Measurements from ENCODE around the gene RCC1.
"Not testable (repeated sequence)": the region's sequence is repeated elsewhere in the genome, so short reads cannot be mapped to it uniquely, and the experiment has no call there.

Gene RCC1

GRCh38 chr1:28518745-28519341 lies 13.0 kb downstream of the RCC1 start:
- peak overlapping the region; percentile 80 for H3K27ac ChIP-seq (ENCODE audit: low read length)
- H4K20me1 ChIP-seq (ENCODE audit: insufficient read depth, low read length) = peaks cover 27% of the 10 kb centered on the region; the same call in 1 of the 2 replicates
- H3K4me1 ChIP-seq (ENCODE audit: insufficient read depth, low read length) = peaks cover 39% of the 10 kb centered on the region
- peak overlapping the region; percentile 89 for H3K4me2 ChIP-seq (ENCODE audit: insufficient read depth, low read length)
- peaks cover 60% of the 10 kb centered on the region for H3K79me2 ChIP-seq (ENCODE audit: insufficient read depth, low read length)
- H3K9ac ChIP-seq (ENCODE audit: low read depth, low read length) = peak overlapping the region; percentile 86
- no peaks in the 10 kb centered on the region for H3K9me3 ChIP-seq (ENCODE audit: insufficient read depth, low read length, severe bottlenecking)
- H3K27me3 ChIP-seq (ENCODE audit: insufficient read depth, low read length, poor library complexity) = no peaks in the 10 kb centered on the region
- peaks cover 24% of the 10 kb centered on the region for H3K36me3 ChIP-seq (ENCODE audit: insufficient read depth, low read length)
- H3K4me3 ChIP-seq (ENCODE audit: low read depth in 1 of 2, low read length in 2 of 2) = peak overlapping the region; percentile 44 to 60; a peak in 3 of 4 replicates
- peak; percentile 18 for ATAC-seq (ENCODE audit: insufficient read depth, low read depth)
- TF ChIP-seq EZH2 (IDR thresholded peaks at IDR 0.05; ENCODE audit: borderline replicate concordance, low read depth, low read length, severe bottlenecking) = no peak
- TF ChIP-seq CTCF (IDR thresholded peaks at IDR 0.05; ENCODE audit: borderline replicate concordance, extremely low read depth, low read length, poor library complexity, severe bottlenecking) = no peak
- H2AFZ ChIP-seq (ENCODE audit: low read depth, low read length) = peak overlapping the region; percentile 86
- peak; percentile 50 for DNase-seq

GRCh38 chr1:28519946-28520725 lies 14.3 kb downstream of the RCC1 start:
- Histone ChIP-seq H3K27ac (ENCODE audit: low read length) (peak overlapping the region; percentile 11), H3K4me1 (ENCODE audit: insufficient read depth, low read length) (peaks cover 39% of the 10 kb centered on the region)
- no peak for ATAC-seq (ENCODE audit: insufficient read depth, low read depth)

GRCh38 chr1:28520796-28521195 lies 15.0 kb downstream of the RCC1 start:
- DNase-seq; H2AFZ ChIP-seq (ENCODE audit: low read depth, low read length); H3K9me3 ChIP-seq (ENCODE audit: insufficient read depth, low read length, severe bottlenecking); H3K4me3 ChIP-seq (ENCODE audit: low read depth in 1 of 2, low read length in 2 of 2); ATAC-seq (ENCODE audit: insufficient read depth, low read depth); H3K27ac ChIP-seq (ENCODE audit: low read length); H3K27me3 ChIP-seq (ENCODE audit: insufficient read depth, low read length, poor library complexity): not testable (repeated sequence)
- H3K36me3 ChIP-seq (ENCODE audit: insufficient read depth, low read length) = peaks cover 35% of the 10 kb centered on the region
- H3K4me1 ChIP-seq (ENCODE audit: insufficient read depth, low read length) = peaks cover 39% of the 10 kb centered on the region
- peak overlapping the region; percentile 86; the same call in 1 of the 2 replicates for H3K9ac ChIP-seq (ENCODE audit: low read depth, low read length)
- H3K79me2 ChIP-seq (ENCODE audit: insufficient read depth, low read length) = peaks cover 79% of the 10 kb centered on the region
- H3K4me2 ChIP-seq (ENCODE audit: insufficient read depth, low read length) = peak overlapping the region; percentile 89; the same call in 1 of the 2 replicates
- H4K20me1 ChIP-seq (ENCODE audit: insufficient read depth, low read length) = peaks cover 45% of the 10 kb centered on the region; the same call in 1 of the 2 replicates

More at GRCh38 chr1:28519946-28520725, 14.3 kb downstream of the RCC1 start:
- Histone ChIP-seq H3K36me3 (ENCODE audit: insufficient read depth, low read length) (peaks cover 31% of the 10 kb centered on the region), H3K9me3 (ENCODE audit: insufficient read depth, low read length, severe bottlenecking) (no peaks in the 10 kb centered on the region), H2AFZ (ENCODE audit: low read depth, low read length) (no peak overlapping the region), H3K79me2 (ENCODE audit: insufficient read depth, low read length) (peaks cover 72% of the 10 kb centered on the region), H3K27me3 (ENCODE audit: insufficient read depth, low read length, poor library complexity) (no peaks in the 10 kb centered on the region), H3K4me2 (ENCODE audit: insufficient read depth, low read length) (peak overlapping the region; percentile 89), H4K20me1 (ENCODE audit: insufficient read depth, low read length) (peaks cover 39% of the 10 kb centered on the region; the same call in 1 of the 2 replicates), H3K4me3 (ENCODE audit: low read depth in 1 of 2, low read length in 2 of 2) (peak overlapping the region in 1 of 2 experiments; percentile 32; a peak in 2 of 4 replicates), H3K9ac (ENCODE audit: low read depth, low read length) (peak overlapping the region; percentile 86)
- no peak for TF ChIP-seq EZH2 (IDR thresholded peaks at IDR 0.05; ENCODE audit: borderline replicate concordance, low read depth, low read length, severe bottlenecking)
- no peak for TF ChIP-seq CTCF (IDR thresholded peaks at IDR 0.05; ENCODE audit: borderline replicate concordance, extremely low read depth, low read length, poor library complexity, severe bottlenecking)
- no peak for DNase-seq
